Inflammatory macrophage treated with lipopolysaccharide for 4 hours (primary cell): ENCODE measurements around the gene SMARCD2.
"Not testable (repeated sequence)": the region's sequence is repeated elsewhere in the genome, so short reads cannot be mapped to it uniquely, and the experiment has no call there.

ENCODE experiments used
- DNase-seq: peaks from one replicate; pipeline ENCODE4 v3.0.0-alpha.2; 2020

Gene SMARCD2

DNA sequence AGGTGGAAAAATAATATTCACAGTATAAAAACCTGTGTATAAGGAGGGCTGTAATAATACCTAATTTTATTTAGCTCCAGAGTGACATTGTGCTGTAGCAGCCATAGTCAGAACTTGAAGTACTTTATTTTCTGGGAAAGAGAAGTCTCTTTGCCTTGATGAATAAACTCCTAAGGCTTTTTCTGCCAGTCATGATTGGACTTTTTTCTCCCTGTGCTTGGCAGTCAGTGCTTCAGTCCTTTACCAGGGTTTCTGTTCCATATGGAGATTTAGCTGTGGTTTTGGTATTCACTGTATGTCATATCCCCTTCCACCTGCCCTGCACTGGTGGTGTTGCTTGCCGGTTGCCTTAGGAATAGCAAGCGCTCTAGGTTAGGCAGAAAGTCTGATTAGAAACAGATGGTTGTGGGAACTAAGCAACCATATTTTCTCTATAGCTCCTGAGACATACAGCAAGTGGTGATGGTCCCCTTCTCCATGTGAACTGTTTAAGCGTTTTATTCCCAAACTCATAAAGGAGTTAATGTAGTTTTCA lies 43.8 kb downstream of the SMARCD2 start:
- no peak for DNase-seq

- not testable (repeated sequence) for DNase-seq
These were observed 46.1 kb downstream of the SMARCD2 start for GRCh38 chr17:63796375-63796774.

- no peak for DNase-seq
These were observed 50.3 kb downstream of the SMARCD2 start for GRCh38 chr17:63792055-63792729.

- no peak for DNase-seq
These were observed 52.4 kb downstream of the SMARCD2 start for GRCh38 chr17:63790057-63790456.

DNA sequence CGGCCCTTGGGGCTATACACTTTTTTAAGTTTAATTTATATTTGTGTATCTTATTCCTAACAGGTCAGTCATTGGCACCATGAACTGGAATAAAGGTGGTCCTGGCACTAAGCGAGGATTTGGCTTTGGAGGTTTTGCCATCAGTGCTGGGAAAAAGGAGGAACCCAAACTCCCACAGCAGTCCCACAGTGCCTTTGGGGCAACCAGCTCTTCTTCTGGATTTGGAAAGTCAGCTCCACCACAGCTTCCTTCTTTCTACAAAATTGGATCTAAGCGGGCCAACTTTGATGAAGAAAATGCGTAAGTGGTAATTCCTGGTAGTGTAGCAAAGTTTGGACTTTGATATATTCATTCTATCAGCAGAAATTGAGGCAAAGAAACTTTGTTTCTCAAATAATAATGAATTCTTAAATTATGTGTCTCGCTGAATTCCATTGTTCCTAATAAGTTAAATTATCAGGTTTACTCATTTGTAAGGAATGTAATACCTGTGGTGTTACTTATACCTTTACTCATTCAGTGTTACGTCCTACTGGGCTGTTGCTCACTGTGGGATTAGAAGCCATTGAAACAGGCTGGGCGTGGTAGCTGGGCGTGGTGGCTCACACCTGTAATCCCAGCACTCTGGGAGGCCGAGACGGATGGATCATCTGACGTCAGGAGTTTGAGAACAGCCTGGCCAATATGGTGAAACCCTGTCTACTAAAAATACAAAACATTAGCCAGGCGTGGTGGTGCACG lies 55.3 kb downstream of the SMARCD2 start:
- peak; percentile 44 for DNase-seq

DNA sequence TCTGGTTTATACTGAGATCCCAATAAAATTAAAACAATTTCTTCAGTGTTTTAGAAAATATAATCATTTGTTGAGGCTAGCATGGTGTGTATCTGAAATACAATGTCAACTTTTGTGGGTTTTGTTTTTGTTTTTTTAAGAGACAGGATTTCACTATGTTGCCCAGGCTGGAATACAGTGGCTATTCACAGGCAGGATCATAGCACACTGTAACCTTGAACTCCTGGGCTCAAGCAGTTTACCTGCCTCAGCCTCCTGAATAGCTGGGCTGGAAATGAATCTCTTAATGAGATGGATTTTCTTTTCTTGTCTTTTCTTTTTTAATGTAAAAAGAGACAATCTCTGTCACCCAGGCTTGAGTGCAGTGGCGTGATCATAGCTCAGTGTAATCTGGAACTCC lies 56.4 kb downstream of the SMARCD2 start:
- DNase-seq, result no peak

DNA sequence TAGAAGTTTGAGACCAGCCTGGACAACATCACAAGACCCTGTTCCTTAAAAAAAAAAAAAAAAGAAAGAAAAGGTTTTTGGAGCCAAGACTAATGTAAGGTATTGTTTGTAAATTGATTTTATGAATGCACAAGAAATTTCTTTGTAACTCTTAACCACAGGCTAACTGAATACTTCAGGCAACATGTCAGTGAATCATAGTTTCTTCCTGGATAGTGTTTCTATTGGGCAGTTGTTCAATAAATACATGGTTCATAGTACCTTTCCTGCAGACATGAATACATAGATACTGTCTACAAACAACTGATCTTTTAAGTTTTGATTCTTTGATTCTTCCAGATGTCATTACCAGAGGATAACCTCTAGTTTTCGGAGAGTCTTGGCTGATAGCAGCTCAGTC lies 56.9 kb downstream of the SMARCD2 start:
- DNase-seq, result no peak

DNA sequence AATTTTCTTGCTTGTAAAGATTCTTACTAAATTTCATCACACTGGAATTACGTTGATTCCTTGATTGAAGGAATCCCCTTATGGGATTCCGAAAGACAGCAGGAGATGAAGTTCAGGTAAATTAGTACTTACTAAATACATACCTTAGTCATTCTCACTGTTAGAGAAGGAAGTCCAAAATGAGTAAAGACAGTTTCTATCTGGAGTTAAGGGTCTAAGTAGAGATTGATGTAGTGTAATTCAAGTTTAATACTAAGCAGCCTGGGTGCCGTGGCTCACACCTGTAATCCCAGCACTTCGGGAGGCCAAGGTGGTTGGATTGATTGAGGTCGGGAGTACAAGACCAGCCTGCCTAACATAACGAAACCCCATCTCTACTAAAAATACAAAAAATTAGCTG lies 59.0 kb downstream of the SMARCD2 start:
- no peak for DNase-seq
